GM10266 (cell line): ENCODE data around the gene SRD5A1.

ENCODE experiments used
- DNase-seq: peaks from one replicate; pipeline ENCODE4 v3.0.0; 2012; ENCODE audit errors: extremely low spot score
- TF ChIP-seq, protein P1 (sequence below): IDR thresholded peaks from 2 replicates; pipeline ENCODE4 v1.5.1; 2012; ENCODE audit warnings: mild to moderate bottlenecking, low read depth; ENCODE audit not compliant: control insufficient read depth, insufficient read depth; ENCODE audit errors: missing control alignments

The SRD5A1 gene

DNA sequence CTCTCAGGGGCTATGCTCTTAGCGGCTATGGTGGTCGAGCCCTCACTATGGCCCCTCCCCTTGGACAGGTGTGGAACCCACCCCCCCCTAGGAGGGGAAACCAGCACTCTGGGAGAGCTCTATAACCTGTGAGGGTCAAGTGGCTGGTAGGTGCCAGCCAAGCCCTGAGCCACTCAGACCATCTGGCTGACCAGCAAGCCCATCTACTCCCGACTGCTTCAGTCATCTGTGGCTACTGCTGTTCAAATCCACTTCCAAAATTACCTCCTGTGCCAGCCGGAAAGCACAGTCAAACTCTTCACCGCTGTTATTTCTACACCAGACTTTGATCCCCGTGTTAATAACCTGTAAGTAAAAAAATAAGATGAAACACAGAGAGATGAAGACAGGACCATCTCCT is 28.9 kb upstream of the SRD5A1 start:
- TF ChIP-seq, protein P1, sequence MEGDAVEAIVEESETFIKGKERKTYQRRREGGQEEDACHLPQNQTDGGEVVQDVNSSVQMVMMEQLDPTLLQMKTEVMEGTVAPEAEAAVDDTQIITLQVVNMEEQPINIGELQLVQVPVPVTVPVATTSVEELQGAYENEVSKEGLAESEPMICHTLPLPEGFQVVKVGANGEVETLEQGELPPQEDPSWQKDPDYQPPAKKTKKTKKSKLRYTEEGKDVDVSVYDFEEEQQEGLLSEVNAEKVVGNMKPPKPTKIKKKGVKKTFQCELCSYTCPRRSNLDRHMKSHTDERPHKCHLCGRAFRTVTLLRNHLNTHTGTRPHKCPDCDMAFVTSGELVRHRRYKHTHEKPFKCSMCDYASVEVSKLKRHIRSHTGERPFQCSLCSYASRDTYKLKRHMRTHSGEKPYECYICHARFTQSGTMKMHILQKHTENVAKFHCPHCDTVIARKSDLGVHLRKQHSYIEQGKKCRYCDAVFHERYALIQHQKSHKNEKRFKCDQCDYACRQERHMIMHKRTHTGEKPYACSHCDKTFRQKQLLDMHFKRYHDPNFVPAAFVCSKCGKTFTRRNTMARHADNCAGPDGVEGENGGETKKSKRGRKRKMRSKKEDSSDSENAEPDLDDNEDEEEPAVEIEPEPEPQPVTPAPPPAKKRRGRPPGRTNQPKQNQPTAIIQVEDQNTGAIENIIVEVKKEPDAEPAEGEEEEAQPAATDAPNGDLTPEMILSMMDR, result no peak
- no peak for DNase-seq

DNA sequence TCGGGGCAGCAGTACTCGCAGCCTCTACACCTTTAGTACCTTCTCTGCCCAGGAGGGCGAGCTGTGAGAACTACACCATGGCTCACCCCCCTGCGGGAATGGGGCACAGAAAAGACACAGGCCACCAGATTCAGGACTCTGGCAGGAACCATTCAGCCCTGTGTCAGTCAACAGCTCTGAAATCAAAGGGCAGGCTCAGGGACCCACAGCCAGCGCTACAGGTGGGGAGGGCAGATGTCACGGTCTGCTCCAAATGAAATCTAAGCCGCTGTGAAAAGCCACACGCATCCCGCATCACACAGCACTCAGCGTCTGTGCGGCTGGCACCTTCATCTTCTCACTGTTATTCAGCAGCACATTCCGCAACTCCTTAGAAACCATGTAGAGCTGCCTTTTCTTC is 28.3 kb upstream of the SRD5A1 start:
- no peak for DNase-seq
- TF ChIP-seq, protein P1, result no peak

DNA sequence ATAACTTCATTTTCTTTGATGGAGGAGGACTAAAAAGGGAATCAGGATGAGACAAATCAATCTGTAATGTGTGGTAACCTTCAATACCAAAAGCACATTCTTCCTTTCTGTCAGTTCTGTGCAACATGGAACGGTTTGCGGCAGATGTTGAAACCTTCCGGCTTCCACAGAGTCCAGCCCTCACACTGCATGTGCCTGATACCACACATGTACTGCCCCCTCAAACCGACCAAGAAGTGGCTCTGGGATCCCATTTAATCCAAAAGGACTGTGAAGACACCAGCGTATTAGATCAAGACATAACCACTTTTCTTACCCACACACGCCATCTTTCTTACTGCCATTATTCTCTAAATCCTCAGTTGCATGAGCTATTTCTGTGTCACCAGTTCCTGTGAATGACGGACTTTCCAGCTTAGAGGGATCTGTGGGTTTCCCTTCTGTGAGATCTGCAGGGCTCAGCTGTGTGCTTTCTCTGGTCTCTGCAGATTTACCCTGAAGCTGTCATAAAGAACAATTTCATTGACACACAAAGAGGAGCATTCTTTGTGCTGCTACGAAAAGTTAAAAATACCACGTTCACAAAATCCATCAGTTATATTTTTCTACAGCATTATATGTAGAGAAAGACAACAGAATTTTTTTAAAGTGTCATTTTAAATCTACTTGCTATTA is 26.2 kb upstream of the SRD5A1 start:
- no peak for DNase-seq
- TF ChIP-seq, protein P1, result no peak

DNA sequence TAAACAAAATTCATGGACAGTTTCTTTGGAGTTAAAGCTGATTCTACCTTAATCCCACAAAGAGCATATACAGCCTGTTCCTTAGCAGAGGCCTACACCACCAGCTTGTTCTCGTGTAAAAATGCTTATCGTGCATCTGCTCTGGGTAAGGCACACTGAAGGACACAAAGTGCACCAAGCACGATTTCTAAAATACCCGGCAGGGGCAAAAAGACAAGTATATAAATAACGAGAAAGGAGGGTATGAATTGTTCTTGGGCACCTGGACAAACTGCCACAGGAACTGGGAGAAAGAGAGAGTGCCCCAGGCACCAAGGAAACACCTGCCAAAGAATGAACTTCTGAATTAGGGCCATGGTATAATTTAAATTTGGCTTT is 25.7 kb upstream of the SRD5A1 start:
- no peak for DNase-seq
- TF ChIP-seq, protein P1, result no peak

DNA sequence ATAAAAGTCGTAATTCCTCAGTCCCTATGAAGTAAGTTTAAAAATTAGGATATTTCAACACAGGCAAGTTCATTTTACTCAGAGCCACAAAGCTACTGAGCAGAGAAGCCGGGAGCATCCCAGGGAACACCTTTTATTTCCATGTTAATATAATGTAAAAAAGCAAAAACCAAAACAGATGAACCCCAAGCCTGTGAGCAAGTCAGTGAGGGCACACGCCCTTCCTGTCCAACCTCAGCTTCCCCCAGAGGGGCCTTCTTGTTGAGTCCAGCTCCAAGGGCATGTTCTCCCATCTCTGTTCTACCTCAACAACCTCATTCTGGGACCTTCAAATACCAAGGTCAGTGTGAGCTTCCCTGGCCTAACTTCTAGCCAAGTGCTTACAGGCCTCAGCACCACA is 25.2 kb upstream of the SRD5A1 start:
- no peak for DNase-seq
- TF ChIP-seq, protein P1, result no peak

DNA sequence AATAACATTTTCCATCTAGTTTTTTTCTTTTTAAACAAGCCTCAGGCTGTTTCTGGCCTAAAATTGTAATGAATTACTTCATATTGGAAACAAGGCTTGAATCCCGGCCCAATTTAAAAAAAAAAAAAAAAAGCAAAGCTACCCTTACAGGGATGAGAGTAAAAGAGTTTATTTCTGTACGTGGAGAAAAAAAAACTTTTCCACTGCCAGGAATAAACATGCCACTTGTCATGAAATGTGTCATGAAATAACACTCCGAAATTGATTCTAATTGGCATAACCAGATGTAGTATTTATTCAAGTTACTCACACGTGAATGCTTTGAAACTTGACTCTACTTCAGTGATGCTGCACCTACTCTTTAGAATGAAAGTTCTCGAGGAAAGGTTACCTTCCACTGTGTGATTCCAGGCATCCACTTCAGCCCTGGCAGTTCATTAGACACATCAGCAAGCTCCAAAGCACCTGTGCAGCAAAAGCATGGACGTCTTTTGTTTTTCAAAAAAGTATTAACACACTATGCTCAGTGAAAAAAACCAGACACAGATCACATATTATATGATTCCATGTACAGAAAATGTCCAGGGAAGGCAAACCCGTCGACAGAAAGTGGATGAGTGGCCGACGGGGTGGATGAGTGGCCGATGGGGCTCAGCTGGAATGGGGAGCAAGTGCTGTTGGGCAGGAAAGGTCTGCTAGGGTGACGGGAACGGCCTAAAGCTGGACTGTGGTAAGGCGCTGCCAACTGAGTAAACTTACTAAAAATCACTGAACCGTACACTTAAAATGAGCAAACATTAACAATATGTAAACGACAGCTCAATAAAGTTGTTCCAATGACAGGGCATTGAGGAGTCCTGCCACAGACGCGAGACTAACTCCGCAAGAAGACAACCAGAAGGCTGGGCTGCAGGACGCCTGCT is 21.6 kb upstream of the SRD5A1 start:
- no peak for DNase-seq
- TF ChIP-seq, protein P1, result no peak
